GM21619 (cell line): ENCODE data around the gene ANKFY1.
"Not testable (repeated sequence)": the region's sequence is repeated elsewhere in the genome, so short reads cannot be mapped to it uniquely, and the experiment has no call there.

Experiments
- ATAC-seq: cut with Tn5 transposase; IDR thresholded peaks from one replicate; pipeline ENCODE4 v1.9.1; 2021; ENCODE audit not compliant: unreplicated experiment

Gene ANKFY1

DNA sequence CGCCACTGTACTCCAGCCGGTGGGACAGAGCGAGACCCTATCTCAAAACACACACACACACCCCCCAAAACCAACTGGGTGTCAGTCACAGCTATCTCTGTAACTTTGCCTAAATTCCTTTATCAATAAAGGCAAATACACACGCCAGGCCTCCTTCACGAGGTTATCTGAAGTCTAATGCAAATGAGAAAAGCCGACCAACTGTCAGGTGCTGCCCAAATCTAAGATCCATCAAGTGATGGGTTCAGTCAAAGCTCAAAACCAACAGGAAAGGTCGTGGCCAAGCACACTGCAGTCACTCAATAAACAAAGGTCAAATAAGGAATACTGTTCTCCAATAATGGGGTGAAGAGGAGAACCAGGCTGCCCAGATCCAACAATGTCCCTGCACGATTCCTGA is 1.1 kb downstream of the ANKFY1 start:
- ATAC-seq, result no peak

GRCh38 chr17:4261452-4261851 is 2.3 kb downstream of the ANKFY1 start:
- no peak for ATAC-seq

DNA sequence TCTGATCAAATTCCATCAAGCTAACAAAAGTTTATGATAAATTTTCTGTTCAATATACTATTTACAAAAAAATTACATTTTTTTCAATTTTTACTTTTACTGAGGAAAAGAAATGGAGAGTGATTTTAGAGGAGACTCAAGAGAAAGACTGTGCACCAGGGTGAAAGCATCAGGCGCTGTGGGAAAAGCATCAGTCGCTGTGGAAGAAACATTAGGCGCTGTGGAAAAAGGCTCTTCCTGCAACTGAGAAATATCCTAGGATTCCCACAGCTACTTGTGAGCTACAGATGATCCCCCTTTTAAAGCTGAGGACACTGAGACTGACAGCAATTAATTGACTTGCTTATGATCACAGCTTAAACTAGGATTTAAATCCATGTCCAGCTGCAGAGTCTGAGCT is 4.9 kb downstream of the ANKFY1 start:
- no peak for ATAC-seq

GRCh38 chr17:4256952-4257351 is 6.8 kb downstream of the ANKFY1 start:
- no peak for ATAC-seq

DNA sequence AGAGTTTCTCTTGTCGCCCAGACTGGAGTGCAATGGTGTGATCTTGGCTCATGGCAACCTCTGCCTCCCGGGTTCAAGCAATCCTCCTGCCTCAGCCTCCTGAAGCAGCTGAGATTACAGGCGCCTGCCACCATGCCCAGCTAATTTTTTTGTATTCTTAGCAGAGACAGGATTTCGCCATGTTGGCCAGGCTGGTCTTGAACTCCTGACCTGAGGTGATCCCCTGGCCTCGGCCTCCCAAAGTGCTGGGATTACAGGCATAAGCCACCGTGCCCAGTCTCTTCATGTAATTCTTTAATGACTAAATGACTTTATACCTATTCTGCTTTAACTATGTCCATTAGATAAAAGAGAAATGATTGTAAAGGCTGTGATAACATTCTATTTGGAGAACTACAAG is 8.5 kb downstream of the ANKFY1 start:
- ATAC-seq, result not testable (repeated sequence)

- no peak for ATAC-seq
These were observed 12.9 kb downstream of the ANKFY1 start for GRCh38 chr17:4250887-4251286.

- ATAC-seq, result no peak
These were observed 14.2 kb downstream of the ANKFY1 start for GRCh38 chr17:4249452-4250029.

GRCh38 chr17:4248504-4249277 is 15.1 kb downstream of the ANKFY1 start:
- ATAC-seq, result no peak

DNA sequence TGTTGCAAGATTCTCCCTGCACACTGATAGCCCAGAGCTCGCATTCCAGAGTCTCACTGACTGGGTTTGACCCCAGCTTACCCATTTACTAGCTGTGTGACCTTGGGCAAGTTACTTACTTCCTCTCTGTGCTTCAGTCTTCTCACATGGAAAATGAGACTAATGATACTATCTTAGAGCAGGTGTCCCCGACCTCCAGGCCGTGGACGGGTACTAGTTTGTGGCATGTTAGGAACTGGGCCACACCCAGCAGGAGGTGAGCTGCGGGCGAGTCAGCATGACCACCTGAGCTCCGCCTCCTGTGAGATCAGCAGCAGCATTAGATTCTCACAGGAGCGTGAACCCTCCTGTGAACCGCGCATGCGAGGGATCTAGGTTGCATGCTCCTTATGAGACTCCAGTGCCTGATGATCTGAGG is 15.8 kb downstream of the ANKFY1 start:
- no peak for ATAC-seq

GRCh38 chr17:4247361-4247970 is 16.3 kb downstream of the ANKFY1 start:
- no peak for ATAC-seq

DNA sequence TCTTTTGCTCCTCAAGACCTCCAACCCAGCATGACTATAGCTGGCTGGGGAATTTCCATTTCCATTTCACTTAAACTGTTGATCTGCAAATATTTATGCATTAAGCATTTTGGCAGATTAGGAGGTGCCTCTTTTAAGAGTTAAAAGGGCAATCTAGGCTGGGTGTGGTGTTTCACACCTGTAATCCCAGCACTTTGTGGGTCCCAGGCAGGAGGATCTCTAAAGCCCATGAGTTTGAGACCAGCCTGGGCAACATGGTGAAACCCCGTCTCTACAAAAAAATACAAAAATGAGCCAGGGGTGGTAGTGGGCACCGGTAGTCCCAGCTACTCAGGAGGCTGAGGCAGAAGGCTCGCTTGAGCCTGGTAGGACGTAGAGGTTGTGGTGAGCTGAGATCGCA is 17.1 kb downstream of the ANKFY1 start:
- no peak for ATAC-seq

DNA sequence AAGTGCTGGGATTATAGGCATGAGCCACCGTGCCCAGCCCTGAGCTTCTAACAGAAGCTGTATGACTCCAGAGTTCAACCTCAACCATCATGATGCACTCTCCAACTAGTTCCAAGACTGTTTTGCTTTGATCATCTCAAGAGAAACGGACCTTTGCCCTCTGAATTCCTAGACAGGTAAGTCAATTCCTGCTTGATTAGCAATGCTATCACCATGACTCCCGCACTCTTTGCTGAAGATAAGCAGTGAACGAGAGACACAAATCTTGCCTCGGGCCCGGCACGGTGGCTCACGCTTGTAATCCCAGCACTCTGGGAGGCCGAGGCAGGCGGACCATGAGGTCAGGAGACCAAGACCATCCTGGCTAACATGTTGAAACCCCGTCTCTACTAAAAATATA is 22.2 kb downstream of the ANKFY1 start:
- ATAC-seq, result no peak

DNA sequence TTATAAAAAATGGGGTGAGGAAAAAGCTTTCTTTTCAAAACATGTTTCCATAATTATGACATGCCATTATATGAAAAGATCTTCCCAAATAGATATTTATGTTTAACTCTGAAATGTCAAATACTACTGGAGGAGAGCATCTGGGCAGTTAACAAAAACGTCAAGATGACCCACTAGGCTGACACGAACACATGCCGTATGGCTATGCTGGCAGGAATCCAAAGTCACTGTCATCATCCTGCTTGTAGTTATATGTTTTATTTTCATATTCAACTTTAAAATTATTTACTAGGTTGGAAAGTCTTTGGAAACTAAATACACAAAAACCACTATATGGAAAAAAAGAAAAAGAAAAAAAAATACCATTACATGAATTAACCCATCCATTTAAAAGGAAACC is 27.3 kb downstream of the ANKFY1 start:
- ATAC-seq, result no peak

DNA sequence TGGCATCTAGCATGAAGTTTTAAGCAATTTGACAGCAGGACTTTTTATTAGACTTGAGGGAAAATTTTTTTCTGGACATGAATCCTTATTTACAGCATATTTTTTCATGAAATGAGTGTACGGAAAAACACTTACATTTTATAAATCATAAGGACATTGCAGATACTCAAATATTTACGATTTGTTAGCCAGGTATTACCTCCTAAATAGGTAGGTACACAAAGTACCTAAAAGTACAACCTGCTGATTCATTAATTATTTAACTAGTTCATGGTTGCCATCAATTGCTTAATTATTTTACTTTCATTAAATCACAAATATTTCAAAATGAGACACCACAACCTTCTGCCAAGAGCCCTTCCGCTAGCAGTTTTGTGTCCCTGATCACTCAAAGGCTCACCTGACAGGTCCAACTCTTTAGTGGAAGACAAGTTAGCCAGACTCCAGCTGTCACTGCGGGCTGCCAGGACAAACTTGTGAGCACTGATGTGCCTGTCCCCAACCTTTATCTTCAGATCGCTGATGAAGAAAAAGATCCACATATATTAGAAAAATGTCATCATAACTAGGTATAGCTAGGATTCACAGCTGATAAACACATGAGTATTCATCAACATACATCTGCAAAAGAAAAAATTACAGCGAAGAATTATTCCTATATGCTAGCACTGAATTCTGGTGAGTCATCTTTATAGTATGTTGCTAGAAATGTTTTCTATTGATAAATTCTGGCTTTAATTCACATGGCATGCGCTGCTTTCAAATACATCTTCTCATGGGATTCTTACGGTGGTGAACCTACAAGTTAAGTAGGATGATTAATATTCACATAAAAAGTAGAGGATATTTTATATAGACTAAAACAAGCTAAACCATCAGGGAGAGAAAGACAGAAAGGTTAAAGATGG is 28.2 kb downstream of the ANKFY1 start:
- ATAC-seq, result no peak

- ATAC-seq, result no peak
These were observed 29.4 kb downstream of the ANKFY1 start for GRCh38 chr17:4234401-4234800.

DNA sequence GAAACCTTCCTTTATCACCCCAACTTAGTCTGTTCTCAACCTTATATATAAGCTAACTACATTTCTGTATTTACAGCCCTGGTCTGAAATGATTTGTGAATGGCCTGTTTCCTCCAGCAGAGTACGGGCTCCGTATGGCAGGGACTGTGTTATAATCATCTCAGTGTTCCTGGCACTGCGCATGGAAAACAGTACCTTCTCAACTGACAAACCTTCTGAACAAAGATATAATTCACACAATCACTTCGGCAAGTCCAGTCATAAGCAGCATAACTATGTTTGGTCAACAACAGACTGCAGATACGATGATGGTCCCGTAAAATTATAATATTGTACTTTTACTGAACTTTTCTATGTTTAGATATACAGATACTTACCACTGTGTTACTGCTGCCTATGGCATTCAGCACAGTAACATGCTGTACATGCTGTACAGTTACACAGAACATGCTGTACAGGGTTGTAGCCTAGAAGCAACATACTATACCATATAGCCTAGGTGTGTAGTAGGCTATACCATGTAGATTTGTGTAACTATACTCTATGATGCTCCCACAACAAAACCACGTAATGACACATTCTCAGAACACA is 30.0 kb downstream of the ANKFY1 start:
- no peak for ATAC-seq

GRCh38 chr17:4232168-4232813 is 31.5 kb downstream of the ANKFY1 start:
- ATAC-seq, result no peak

DNA sequence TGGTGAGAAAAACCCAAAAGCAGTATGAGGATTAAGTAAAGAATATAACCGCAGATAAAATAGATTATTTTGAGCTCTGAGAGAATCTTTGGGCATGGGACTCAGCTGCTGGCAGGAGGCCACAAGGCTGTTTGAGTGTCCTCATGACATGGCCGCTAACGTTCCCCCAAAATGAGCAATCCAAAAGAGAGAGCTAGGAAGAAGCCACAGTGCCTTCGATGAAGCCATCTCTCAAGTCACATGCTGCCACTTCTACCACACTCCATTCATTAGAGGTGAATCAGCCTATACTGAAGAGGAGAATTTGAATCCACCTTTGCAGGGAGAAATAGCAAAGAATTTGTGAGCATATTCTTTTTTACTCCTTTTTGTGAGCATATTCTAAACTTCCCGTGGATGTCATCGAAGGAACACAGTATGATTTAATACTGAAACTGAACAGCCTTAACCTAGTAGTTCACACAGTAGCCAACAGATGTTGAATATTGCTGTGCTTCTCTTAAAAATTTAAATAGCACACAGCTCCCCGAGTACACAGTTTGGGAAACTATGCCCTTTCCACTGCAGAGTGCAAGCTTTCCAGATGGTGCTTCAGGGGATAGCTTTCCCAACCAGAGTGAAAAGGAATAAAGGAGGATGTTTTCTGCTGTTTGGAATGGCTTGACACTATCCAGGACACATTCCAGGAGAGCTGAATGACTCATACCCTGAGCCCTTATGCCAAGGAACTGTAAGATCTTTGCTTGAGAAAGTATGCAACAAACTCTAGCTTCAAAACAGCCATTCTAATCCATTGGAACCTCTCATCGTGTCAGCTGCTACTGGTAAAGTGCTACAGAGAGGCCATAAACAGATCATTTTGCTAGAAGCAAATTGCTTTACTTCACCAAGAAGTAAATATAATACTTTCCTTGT is 33.9 kb downstream of the ANKFY1 start:
- no peak for ATAC-seq

DNA sequence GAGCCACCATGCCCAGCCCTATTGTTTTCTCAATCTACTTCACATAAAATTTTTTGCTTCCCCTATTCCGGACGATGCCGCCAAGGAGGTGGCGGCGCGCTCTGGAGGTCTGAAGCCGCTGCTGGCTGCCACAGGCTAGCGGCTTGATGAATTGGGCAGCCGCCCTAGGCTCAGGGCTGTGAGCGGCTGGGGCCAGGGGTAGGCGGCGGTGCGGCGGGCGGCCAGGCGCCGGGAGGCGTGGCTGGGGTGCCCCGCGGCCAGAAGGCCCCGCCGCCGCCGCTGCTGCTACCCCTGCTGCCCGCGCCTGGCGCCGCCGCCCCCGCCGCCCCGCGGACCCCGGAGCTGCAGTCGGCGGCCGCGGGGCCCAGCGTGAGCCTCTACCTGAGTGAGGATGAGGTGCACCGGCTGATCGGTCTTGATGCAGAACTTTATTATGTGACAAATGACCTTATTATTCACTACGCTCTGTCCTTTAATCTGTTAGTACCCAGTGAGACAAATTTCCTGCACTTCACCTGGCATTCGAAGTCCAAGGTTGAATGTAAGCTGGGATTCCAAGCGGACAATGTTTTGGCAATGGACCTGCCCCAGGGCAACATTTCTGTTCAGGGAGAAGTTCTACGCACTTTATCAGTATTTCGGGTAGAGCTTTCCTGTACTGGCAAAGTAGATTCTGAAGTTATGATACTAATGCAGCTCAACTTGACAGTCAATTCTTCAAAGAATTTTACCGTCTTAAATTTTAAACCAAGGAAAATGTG is 41.7 kb downstream of the ANKFY1 start:
- no peak for ATAC-seq
